Endothelial cell of umbilical vein (primary cell): ENCODE data around the gene TXNDC15. TPM values are rescaled to one million over a fixed set of nuclear protein-coding genes. Genes with fewer than 3 reads are reported as not detected.

Experiments used
- BruUV-seq: library from RNA; stranded (reverse); fragments of 400-500 nt; replicated peaks from 2 replicates; lab custom pipeline; 2021; lab: Mats Ljungman, UMichigan
- CTCF ChIA-PET: fragments of 300-600, 350-600 bp; sonication (Branson Sonifier 250); formaldehyde crosslinking; loops from one replicate; lab custom pipeline; 2021; ENCODE audit warnings: antibody characterized with exemption, inconsistent platforms; lab: Charles Lee
- POLR2A ChIA-PET: fragments of 300-600, 350-600 bp; sonication (Branson Sonifier 250); formaldehyde crosslinking; loops from one replicate; lab custom pipeline; 2021; ENCODE audit warnings: antibody characterized with exemption, inconsistent platforms; lab: Charles Lee
- DNase-seq: peaks from one replicate; pipeline ENCODE4 v3.0.0-alpha.2; 2011; ENCODE audit warnings: low read depth, low spot score
- FAIRE-seq: peaks from 2 replicates; lab custom pipeline; 2011; peaks lifted over from hg19 to GRCh38; lab: Jason Lieb, UNC
- H2AFZ ChIP-seq: 2 replicates; pipeline ENCODE4 v1.6.0; 2012; ENCODE audit warnings: low read depth, low read length, control low read depth, inconsistent platforms
- H3K27ac ChIP-seq: 2 replicates; pipeline ENCODE4 v1.5.1; 2011; ENCODE audit warnings: low read depth, mild to moderate bottlenecking, control low read depth, low read length, moderate library complexity; ENCODE audit not compliant: insufficient read depth
- H3K27me3 ChIP-seq, 2 experiments: 2 replicates each; pipeline versions ENCODE4 v1.6.0 to v1.6.1; 2011; ENCODE audit warnings: low read length in 2 of 2, mixed read lengths in 1 of 2; ENCODE audit not compliant: control insufficient read depth in 2 of 2, insufficient read depth in 2 of 2
- H3K36me3 ChIP-seq, 2 experiments: 2 replicates in 1 of 2; 3 replicates in 1 of 2; pipeline ENCODE4 v1.5.1; 2011; ENCODE audit warnings: low read length in 2 of 2, mild to moderate bottlenecking in 1 of 2, moderate library complexity in 1 of 2; ENCODE audit not compliant: control insufficient read depth in 2 of 2, insufficient read depth in 2 of 2; ENCODE audit errors: extremely low read depth in 1 of 2
- H3K4me1 ChIP-seq: 3 replicates; pipeline ENCODE4 v1.5.1; 2011; ENCODE audit warnings: mild to moderate bottlenecking, low read length; ENCODE audit not compliant: control insufficient read depth, insufficient read depth; ENCODE audit errors: extremely low read depth
- H3K4me2 ChIP-seq: 2 replicates; pipeline ENCODE4 v1.6.1; 2011; ENCODE audit warnings: low read length, control low read depth, mixed read lengths; ENCODE audit not compliant: insufficient read depth
- H3K4me3 ChIP-seq, 3 experiments: fragments of 200-600 bp in 1 of 3; sonication (generic), shearing (Covaris generic) in 1 of 3; replicated peaks in 1 of 3; 2 replicates each; pipeline ENCODE4 v1.5.1; 2011 to 2016; ENCODE audit warnings: control low read depth in 3 of 3, low read length in 3 of 3, mild to moderate bottlenecking in 2 of 3, inconsistent platforms in 1 of 3, low read depth in 1 of 3, moderate library complexity in 1 of 3; ENCODE audit not compliant: insufficient read depth in 1 of 3
- H3K79me2 ChIP-seq: 2 replicates; pipeline ENCODE4 v1.6.0; 2012; ENCODE audit warnings: low read length, inconsistent platforms; ENCODE audit not compliant: control insufficient read depth, insufficient read depth
- H3K9ac ChIP-seq: replicated peaks from 2 replicates; pipeline ENCODE3; 2011; ENCODE audit warnings: low read length, control low read depth; ENCODE audit not compliant: insufficient read depth; ENCODE audit errors: extremely low read depth
- H3K9me1 ChIP-seq: replicated peaks from 3 replicates; pipeline ENCODE4 v1.6.0; 2011; ENCODE audit warnings: mild to moderate bottlenecking, low read length; ENCODE audit not compliant: control insufficient read depth, insufficient read depth; ENCODE audit errors: extremely low read depth
- H3K9me3 ChIP-seq: replicated peaks from 2 replicates; pipeline ENCODE4 v1.5.1; 2012; ENCODE audit warnings: low read length, inconsistent platforms; ENCODE audit not compliant: control insufficient read depth, insufficient read depth
- H4K20me1 ChIP-seq: replicated peaks from 2 replicates; pipeline ENCODE3; 2011; ENCODE audit warnings: mild to moderate bottlenecking, low read length; ENCODE audit not compliant: control insufficient read depth, insufficient read depth; ENCODE audit errors: extremely low read depth
- CTCF ChIP-seq, 2 donors: IDR thresholded peaks; 1 replicate in 1 of 2; 2 replicates in 1 of 2; pipeline ENCODE4 v1.5.1; 2011; ENCODE audit warnings: low read length in 2 of 2, mild to moderate bottlenecking in 2 of 2, moderate library complexity in 2 of 2, control low read depth in 1 of 2, inconsistent platforms in 1 of 2, low read depth in 1 of 2; ENCODE audit not compliant: insufficient read depth in 1 of 2; ENCODE audit errors: extremely low read depth in 1 of 2
- EZH2 ChIP-seq: IDR thresholded peaks from 2 replicates; pipeline ENCODE4 v1.6.1; 2012; ENCODE audit warnings: borderline replicate concordance, low read depth, mild to moderate bottlenecking, moderate library complexity, low read length, inconsistent platforms; ENCODE audit not compliant: severe bottlenecking
- FOS ChIP-seq: IDR thresholded peaks from 2 replicates; pipeline ENCODE4 v1.6.1; 2011; ENCODE audit warnings: mild to moderate bottlenecking, low read length, moderate library complexity, borderline replicate concordance; ENCODE audit not compliant: insufficient read depth
- GATA2 ChIP-seq: IDR thresholded peaks from 2 replicates; pipeline ENCODE4 v1.7.0; 2011; ENCODE audit warnings: low read depth, mild to moderate bottlenecking, moderate library complexity, mixed read lengths, low read length; ENCODE audit not compliant: insufficient read length, insufficient read depth
- JUN ChIP-seq: IDR thresholded peaks from 2 replicates; pipeline ENCODE4 v1.6.1; 2011; ENCODE audit warnings: borderline replicate concordance, low read depth; ENCODE audit not compliant: insufficient read length, insufficient read depth
- MAX ChIP-seq: IDR thresholded peaks from 2 replicates; pipeline ENCODE4 v1.6.1; 2011; ENCODE audit not compliant: insufficient read depth, insufficient read length
- MYC ChIP-seq: IDR thresholded peaks from one replicate; pipeline ENCODE4 v1.6.1; 2011; ENCODE audit warnings: mild to moderate bottlenecking, low read depth, low read length
- POLR2A ChIP-seq: IDR thresholded peaks from 2 replicates; pipeline ENCODE4 v1.6.1; 2012; ENCODE audit warnings: low read depth, mild to moderate bottlenecking, control low read depth, low read length
- POLR2AphosphoS5 ChIP-seq: IDR thresholded peaks from 2 replicates; pipeline ENCODE4 v1.6.1; 2012; ENCODE audit warnings: low read depth, mild to moderate bottlenecking, control low read depth, low read length, moderate library complexity; ENCODE audit not compliant: insufficient read depth
- dilution Hi-C: fragments of 300-500 bp; cut with MboI; formaldehyde crosslinking; loops from one replicate; pipeline ENCODE4 v1.15.0; 2019; ENCODE audit warnings: low sequenced_read_pairs; ENCODE audit not compliant: extremely low pct_ligation_motif_present
- intact Hi-C: fragments of 100-400 bp; cut with micrococcal nuclease; formaldehyde crosslinking; loops from one replicate; pipeline ENCODE4 v1.10.0; 2022
- microRNA counts: library from miRNA; unstranded; fragments of <30 nt; microRNA quantifications from one replicate; lab custom pipeline; 2016
- microRNA-seq: library from miRNA; unstranded; fragments of <30 nt; microRNA quantifications from one replicate; pipeline ENCODE4 v1.2.0, GENCODE V29; 2021; ENCODE audit warnings: borderline number of aligned reads, borderline replicate concordance
- polyA plus RNA-seq, 4 experiments: library from polyadenylated mRNA; depleted of rRNA in 3 of 4; stranded (reverse) in 3 of 4; unstranded in 1 of 4; fragments of >200 nt; gene quantifications; 2 replicates each; pipeline versions ENCODE4 v1.2.1 to v1.2.3, GENCODE V29; 2011 to 2012; ENCODE audit warnings: missing spikeins in 1 of 4
- small RNA-seq: library from RNA; depleted of rRNA; stranded (forward); fragments of <200 nt; gene quantifications from one replicate; pipeline ENCODE3, GENCODE V24; 2012; ENCODE audit warnings: low replicate concordance, low read depth; ENCODE audit not compliant: insufficient read depth, insufficient read length
- total RNA-seq: library from RNA; stranded (reverse); gene quantifications from 2 replicates; pipeline ENCODE4 v1.2.3, GENCODE V29; 2021

TXNDC15 gene
- total and polyA plus RNA-seq, 2 donors (not counting 3 experiments of a cell fraction or from before 2014, with no cell fraction given) = 57.2 to 68.6 TPM

- TF ChIP-seq MYC (no peak), MAX (no peak), POLR2AphosphoS5 (no peak), EZH2 (no peak), JUN (no peak), CTCF (IDR thresholded peaks at IDR 0.05; ENCODE audit: extremely low read depth in 1 of 2, insufficient read depth in 1 of 2, low read depth in 1 of 2, low read length in 2 of 2) (no peak), GATA2 (no peak), POLR2A (no peak), FOS (no peak)
- dilution Hi-C loops (no loop called here), intact Hi-C loops (no loop called here)
- H3K27ac ChIP-seq = no peak overlapping the region
- H3K4me3 ChIP-seq = no peak overlapping the region
- H3K36me3 ChIP-seq = no peaks in the 10 kb centered on the region
- no peaks in the 10 kb centered on the region for H3K27me3 ChIP-seq
- H3K9me3 ChIP-seq = no peaks in the 10 kb centered on the region
- H3K4me2 ChIP-seq = no peak overlapping the region
- POLR2A ChIA-PET = no interaction called here
- H3K4me1 ChIP-seq = peaks cover 5% of the 10 kb centered on the region
- H4K20me1 ChIP-seq = no peaks in the 10 kb centered on the region
- no TSS peak for BruUV-seq
- CTCF ChIA-PET = interaction anchor here (0.9 to 1.8 kb wide), 3 partner anchors 11 to 32 kb away, joined by 3 to 7 read pairs (median 4); no protein-coding TSS in a partner anchor
- no peaks in the 10 kb centered on the region for H3K79me2 ChIP-seq
- DNase-seq (no peak), FAIRE-seq (no peak)
- H2AFZ ChIP-seq = no peak overlapping the region
- H3K9me1 ChIP-seq = no peaks in the 10 kb centered on the region
- H3K9ac ChIP-seq = no peak overlapping the region
These were observed 75.1 kb downstream of the TXNDC15 start for GRCh38 chr5:134949316-134949715.

MicroRNAs encoded within 50 kb of the gene (microRNA counts, 767-probe panel; counts per million panel counts)
- microRNA hsa-miR-4461 (lab: Ali Mortazavi, UCI) = 723 counts per million, percentile 96 among the panel's probes with 10 or more counts

Small RNAs within 50 kb of the gene (microRNA-seq; reads per million reads assigned to microRNA genes)
- gene MIR4461 = not detected

Small RNAs within 50 kb of the gene (small RNA-seq; reads per million reads assigned to genes)
- gene MIR4461 = not detected
- 12.9 reads per million, percentile 68 among the genes with 10 or more reads in this experiment for gene MTND3P25
- gene MTND4LP30 = not detected

Other genes starting within 250 kb of the TXNDC15 start
- gene SAR1B, start 241.5 kb upstream of the TXNDC15 start, total RNA-seq = 56.2 and 62.5 TPM in 2 replicates
- 13.1 and 18.6 TPM in 2 replicates for gene SAR1B, start 241.5 kb upstream of the TXNDC15 start, polyA plus RNA-seq
- 28.6 and 30.0 TPM in 2 replicates for gene SEC24A, start 225.6 kb upstream of the TXNDC15 start, total RNA-seq
- gene SEC24A, start 225.6 kb upstream of the TXNDC15 start, polyA plus RNA-seq = 19.8 and 20.4 TPM in 2 replicates
- gene CAMLG, start 135.8 kb upstream of the TXNDC15 start, total RNA-seq = 32.9 and 33.3 TPM in 2 replicates
- 10.2 and 14.7 TPM in 2 replicates for gene CAMLG, start 135.8 kb upstream of the TXNDC15 start, polyA plus RNA-seq
- 58.0 and 65.2 TPM in 2 replicates for gene DDX46, start 115.6 kb upstream of the TXNDC15 start, total RNA-seq
- gene DDX46, start 115.6 kb upstream of the TXNDC15 start, polyA plus RNA-seq = 8.8 and 16.0 TPM in 2 replicates
- 56.0 and 56.2 TPM in 2 replicates for gene C5orf24, start 28.4 kb upstream of the TXNDC15 start, total RNA-seq
- 16.4 and 21.7 TPM in 2 replicates for gene C5orf24, start 28.4 kb upstream of the TXNDC15 start, polyA plus RNA-seq
- gene PCBD2, start 30.8 kb downstream of the TXNDC15 start, total RNA-seq = 10.0 and 10.7 TPM in 2 replicates
- gene PCBD2, start 30.8 kb downstream of the TXNDC15 start, polyA plus RNA-seq = 4.0 and 4.2 TPM in 2 replicates
- gene CATSPER3, start 93.5 kb downstream of the TXNDC15 start, total RNA-seq = 0.71 TPM in 1 of 2 replicates, not detected in the other
- gene CATSPER3, start 93.5 kb downstream of the TXNDC15 start, polyA plus RNA-seq = 0.35 and 0.43 TPM in 2 replicates
- gene PITX1, start 159.9 kb downstream of the TXNDC15 start, total RNA-seq = 0.42 and 6.0 TPM in 2 replicates
- 0.48 and 0.65 TPM in 2 replicates for gene PITX1, start 159.9 kb downstream of the TXNDC15 start, polyA plus RNA-seq